ENCODE data around the gene MRPL10.
A peak's percentile ranks its signal among the peaks of the same experiment; 100 is the strongest.

The MRPL10 gene

DNA sequence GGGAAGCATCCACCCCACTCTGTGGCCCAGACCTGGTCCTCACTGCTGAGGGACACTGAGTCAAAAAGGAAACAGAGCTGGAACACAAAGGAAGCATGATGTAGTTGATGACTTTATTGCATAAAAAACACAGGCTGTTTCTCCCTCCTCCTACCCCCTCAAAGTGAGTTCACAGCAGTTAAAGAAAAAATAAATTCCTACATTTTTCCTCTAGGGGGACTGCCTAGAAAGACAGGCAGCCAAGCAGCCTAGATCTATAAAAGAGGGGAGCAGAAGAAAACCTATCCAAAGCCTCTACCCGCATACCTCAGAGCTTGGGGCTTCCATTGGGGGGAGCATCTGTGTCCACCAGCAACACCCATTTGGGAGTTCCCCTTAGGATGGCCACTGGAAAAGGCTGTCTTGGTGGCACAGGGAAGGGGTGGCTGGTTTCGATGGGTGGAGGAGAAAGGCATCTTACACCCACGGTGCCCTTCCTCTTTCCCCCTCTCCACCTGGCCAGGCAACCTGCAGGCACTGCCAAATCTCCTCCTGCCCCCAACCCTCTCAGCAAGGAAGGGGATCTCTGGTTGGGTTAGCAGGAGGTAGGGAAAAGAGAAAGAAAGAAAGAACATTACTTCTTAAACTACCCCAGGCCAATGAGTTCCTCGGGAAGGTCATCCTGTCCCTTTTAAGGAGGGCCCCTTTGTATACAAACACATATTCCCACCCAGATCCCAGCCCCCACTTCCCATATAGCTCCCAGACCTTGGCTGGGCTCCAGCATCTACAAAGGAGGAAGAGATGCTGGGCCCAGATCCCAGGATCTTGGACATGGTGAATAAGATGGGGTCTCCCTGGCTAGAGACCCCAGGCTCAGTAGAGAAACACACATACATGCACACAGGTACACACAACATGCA is 13.7 kb upstream of the MRPL10 start:
- no peak overlapping the region for H3K9ac ChIP-seq (ENCODE audit: low read depth, low read length, poor library complexity)
- H3K4ac ChIP-seq (ENCODE audit: low read length): no peak overlapping the region
- H3K79me1 ChIP-seq (ENCODE audit: low read depth, low read length): peaks cover 8% of the 10 kb centered on the region
- no peak overlapping the region for H2BK15ac ChIP-seq (ENCODE audit: low read length)
- no peaks in the 10 kb centered on the region for H3K36me3 ChIP-seq (replicated peaks in 1 of 2; ENCODE audit: control insufficient read depth in 2 of 2, insufficient read depth in 2 of 2, low read length in 2 of 2)
- H2BK12ac ChIP-seq (ENCODE audit: low read length): no peak overlapping the region
- no peak for DNase-seq (ENCODE audit: low spot score)
- H2BK120ac ChIP-seq (ENCODE audit: low read depth, low read length): no peak overlapping the region
- peaks cover 3 to 4% of the 10 kb centered on the region in 2 donors for H3K9me3 ChIP-seq (replicated peaks in 1 of 2; ENCODE audit: control insufficient read depth in 2 of 2, insufficient read depth in 1 of 2, low read depth in 1 of 2, low read length in 2 of 2)
- no peak overlapping the region for H3K4me3 ChIP-seq (ENCODE audit: low read length in 2 of 2)
- no peak overlapping the region for H2BK5ac ChIP-seq (ENCODE audit: low read length)
- no peak overlapping the region for H3K23ac ChIP-seq (ENCODE audit: low read depth, low read length, poor library complexity)
- H3K4me1 ChIP-seq (ENCODE audit: control insufficient read depth in 2 of 2, insufficient read depth in 1 of 2, low read depth in 1 of 2, low read length in 2 of 2): peaks cover 10 to 15% of the 10 kb centered on the region in 2 donors
- H3K4me2 ChIP-seq (ENCODE audit: insufficient read depth, low read length, poor library complexity, severe bottlenecking): no peak overlapping the region
- H3K27me3 ChIP-seq (ENCODE audit: control insufficient read depth in 3 of 3, insufficient read depth in 3 of 3, low read depth in 1 of 3, low read length in 3 of 3): peaks cover 28 to 67% (median 57%) of the 10 kb centered on the region in 3 experiments
- H3K18ac ChIP-seq (ENCODE audit: low read length): no peak overlapping the region
- WGBS, 2 donors (ENCODE audit: extremely low coverage in 2 of 2, insufficient read length in 2 of 2, insufficient replicate concordance in 1 of 2): no CpG with 5 or more reads among the region's 4 CpGs
- H4K91ac ChIP-seq (ENCODE audit: low read depth, low read length, poor library complexity): no peak overlapping the region
- H2AK5ac ChIP-seq (ENCODE audit: low read depth, low read length): no peak overlapping the region
- no peak overlapping the region for H2AFZ ChIP-seq (ENCODE audit: low read length)
- H4K8ac ChIP-seq (ENCODE audit: low read depth, low read length): no peak overlapping the region
- no peak overlapping the region for H3K14ac ChIP-seq (ENCODE audit: low read length)
- H3K27ac ChIP-seq (replicated peaks; ENCODE audit: low read length): no peak overlapping the region

DNA sequence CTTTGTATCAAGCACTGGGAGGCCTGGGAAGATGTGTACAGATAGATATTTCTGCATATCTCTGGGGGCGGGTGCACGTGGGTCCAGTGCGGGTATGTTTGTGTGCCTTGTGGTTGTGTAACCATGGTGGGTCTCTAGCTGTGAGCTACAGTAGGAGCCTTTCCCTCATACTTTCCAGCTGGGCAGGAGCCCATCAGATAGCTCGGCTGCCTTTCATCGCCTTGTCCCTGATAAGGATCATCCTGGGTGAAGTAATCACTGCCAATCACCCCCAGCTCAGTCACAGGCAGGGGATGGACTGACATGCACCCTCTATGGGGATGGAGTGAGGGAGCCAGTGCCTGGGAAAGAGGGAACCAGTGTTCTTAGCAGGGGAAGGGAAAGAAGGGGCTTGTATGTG is 12.9 kb upstream of the MRPL10 start:
- no peak overlapping the region for H2BK5ac ChIP-seq (ENCODE audit: low read length)
- H4K91ac ChIP-seq (ENCODE audit: low read depth, low read length, poor library complexity): no peak overlapping the region
- no peak overlapping the region for H3K4ac ChIP-seq (ENCODE audit: low read length)
- H3K18ac ChIP-seq (ENCODE audit: low read length): no peak overlapping the region
- H3K9me3 ChIP-seq (replicated peaks in 1 of 2; ENCODE audit: control insufficient read depth in 2 of 2, insufficient read depth in 1 of 2, low read depth in 1 of 2, low read length in 2 of 2): peaks cover under 1 to 3% of the 10 kb centered on the region in 2 donors
- no peak overlapping the region for H3K4me3 ChIP-seq (ENCODE audit: low read length in 2 of 2)
- H2BK15ac ChIP-seq (ENCODE audit: low read length): no peak overlapping the region
- H3K23ac ChIP-seq (ENCODE audit: low read depth, low read length, poor library complexity): peak overlapping the region; percentile 2
- peaks cover 9% of the 10 kb centered on the region for H3K79me1 ChIP-seq (ENCODE audit: low read depth, low read length)
- no peak for DNase-seq (ENCODE audit: low spot score)
- no peak overlapping the region for H4K8ac ChIP-seq (ENCODE audit: low read depth, low read length)
- no peak overlapping the region for H3K9ac ChIP-seq (ENCODE audit: low read depth, low read length, poor library complexity)
- H3K4me1 ChIP-seq (ENCODE audit: control insufficient read depth in 2 of 2, insufficient read depth in 1 of 2, low read depth in 1 of 2, low read length in 2 of 2): peaks cover 15 to 17% of the 10 kb centered on the region in 2 donors
- WGBS, 2 donors (ENCODE audit: extremely low coverage in 2 of 2, insufficient read length in 2 of 2, insufficient replicate concordance in 1 of 2): no CpG with 5 or more reads among the region's 5 CpGs
- H3K36me3 ChIP-seq (replicated peaks in 1 of 2; ENCODE audit: control insufficient read depth in 2 of 2, insufficient read depth in 2 of 2, low read length in 2 of 2): no peaks in the 10 kb centered on the region
- H3K27me3 ChIP-seq (ENCODE audit: control insufficient read depth in 3 of 3, insufficient read depth in 3 of 3, low read depth in 1 of 3, low read length in 3 of 3): peaks cover 21 to 59% (median 49%) of the 10 kb centered on the region in 3 experiments
- no peak overlapping the region for H2AFZ ChIP-seq (ENCODE audit: low read length)
- H3K4me2 ChIP-seq (ENCODE audit: insufficient read depth, low read length, poor library complexity, severe bottlenecking): no peak overlapping the region
- no peak overlapping the region for H3K14ac ChIP-seq (ENCODE audit: low read length)
- H2BK120ac ChIP-seq (ENCODE audit: low read depth, low read length): no peak overlapping the region
- H3K27ac ChIP-seq (replicated peaks; ENCODE audit: low read length): no peak overlapping the region
- no peak overlapping the region for H2AK5ac ChIP-seq (ENCODE audit: low read depth, low read length)
- no peak overlapping the region for H2BK12ac ChIP-seq (ENCODE audit: low read length)

DNA sequence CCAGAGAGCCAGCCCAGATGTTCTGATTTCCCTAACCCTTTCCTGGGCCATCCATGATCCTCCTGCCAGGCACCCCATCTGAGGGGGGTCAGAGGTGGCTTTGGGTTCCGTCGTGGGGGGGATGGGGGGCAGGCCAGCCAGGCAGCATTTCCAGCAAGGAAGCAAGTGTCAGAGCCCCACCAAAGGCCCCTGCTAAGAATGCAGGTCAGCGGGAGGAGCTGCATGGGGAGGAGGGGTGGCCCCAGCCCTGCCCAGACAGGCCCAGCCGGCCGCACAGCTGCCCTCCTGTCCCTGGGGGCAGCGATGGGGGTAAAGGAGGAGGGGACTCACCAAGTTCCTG is 12.0 kb upstream of the MRPL10 start:
- no peak overlapping the region for H3K27ac ChIP-seq (replicated peaks; ENCODE audit: low read length)

DNA sequence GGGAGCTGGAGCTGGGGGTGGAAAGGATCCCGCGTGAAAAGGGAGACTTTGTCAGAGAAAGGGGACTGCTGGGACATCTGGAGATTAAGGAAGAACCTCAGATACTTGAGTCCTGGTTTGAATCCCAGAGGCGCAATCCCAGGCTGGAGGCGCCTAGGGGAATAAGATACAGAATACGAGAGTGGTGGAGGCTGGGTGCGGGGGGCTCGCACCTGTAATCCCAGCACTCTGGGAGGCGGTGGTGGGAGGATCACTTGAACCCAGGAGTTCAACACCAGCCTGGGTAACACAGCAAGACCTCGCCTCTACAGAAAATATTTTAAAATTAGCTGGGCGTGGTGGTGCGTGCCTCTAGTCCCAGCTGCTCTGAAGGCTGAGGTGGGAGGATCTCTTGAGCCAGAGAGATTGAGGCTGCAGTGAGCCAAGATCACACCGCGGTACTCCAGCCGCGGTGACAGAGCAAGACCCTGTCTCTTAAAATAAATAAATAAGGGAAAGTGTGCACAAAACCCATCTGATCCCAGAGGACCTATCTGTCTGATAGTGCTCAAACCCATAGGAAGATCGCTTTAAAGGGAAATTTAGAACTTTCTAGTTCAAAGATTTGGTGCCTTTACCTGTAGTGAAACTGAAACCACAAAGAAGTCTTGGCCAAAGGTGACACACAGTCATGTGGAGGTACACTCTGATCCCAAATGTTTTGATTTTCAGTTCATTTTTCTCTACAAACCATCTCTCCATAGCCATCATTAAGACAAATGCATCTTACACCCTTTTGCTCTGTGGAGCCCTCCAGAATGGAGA is 10.3 kb upstream of the MRPL10 start:
- peaks cover 12 to 13% of the 10 kb centered on the region in 2 donors for H3K4me1 ChIP-seq (ENCODE audit: control insufficient read depth in 2 of 2, insufficient read depth in 1 of 2, low read depth in 1 of 2, low read length in 2 of 2)
- no peak overlapping the region for H3K4ac ChIP-seq (ENCODE audit: low read length)

More for the DNA sequence above, 12.0 kb upstream of the MRPL10 start:
- Histone ChIP-seq H3K14ac (ENCODE audit: low read length) (no peak overlapping the region), H3K4me1 (ENCODE audit: control insufficient read depth in 2 of 2, insufficient read depth in 1 of 2, low read depth in 1 of 2, low read length in 2 of 2) (peaks cover 15 to 17% of the 10 kb centered on the region in 2 donors), H2BK5ac (ENCODE audit: low read length) (no peak overlapping the region), H2BK12ac (ENCODE audit: low read length) (no peak overlapping the region), H2BK120ac (ENCODE audit: low read depth, low read length) (no peak overlapping the region), H3K23ac (ENCODE audit: low read depth, low read length, poor library complexity) (no peak overlapping the region), H3K9ac (ENCODE audit: low read depth, low read length, poor library complexity) (no peak overlapping the region), H4K91ac (ENCODE audit: low read depth, low read length, poor library complexity) (no peak overlapping the region), H3K27me3 (ENCODE audit: control insufficient read depth in 3 of 3, insufficient read depth in 3 of 3, low read depth in 1 of 3, low read length in 3 of 3) (peaks cover 15 to 50% (median 40%) of the 10 kb centered on the region in 3 experiments), H3K4ac (ENCODE audit: low read length) (no peak overlapping the region), H3K4me2 (ENCODE audit: insufficient read depth, low read length, poor library complexity, severe bottlenecking) (no peak overlapping the region), H3K9me3 (replicated peaks in 1 of 2; ENCODE audit: control insufficient read depth in 2 of 2, insufficient read depth in 1 of 2, low read depth in 1 of 2, low read length in 2 of 2) (no peaks in the 10 kb centered on the region), H3K36me3 (replicated peaks in 1 of 2; ENCODE audit: control insufficient read depth in 2 of 2, insufficient read depth in 2 of 2, low read length in 2 of 2) (peaks cover 2 to 4% of the 10 kb centered on the region in 2 donors), H2BK15ac (ENCODE audit: low read length) (peak overlapping the region; percentile 35), H3K4me3 (ENCODE audit: low read length in 2 of 2) (no peak overlapping the region), H4K8ac (ENCODE audit: low read depth, low read length) (no peak overlapping the region), H3K18ac (ENCODE audit: low read length) (peak overlapping the region; percentile 73), H2AK5ac (ENCODE audit: low read depth, low read length) (peak overlapping the region; percentile 71), H3K79me1 (ENCODE audit: low read depth, low read length) (peaks cover 11% of the 10 kb centered on the region), H2AFZ (ENCODE audit: low read length) (peak overlapping the region; percentile 35)
- no CpG with 5 or more reads among the region's 6 CpGs for WGBS, 2 donors (ENCODE audit: extremely low coverage in 2 of 2, insufficient read length in 2 of 2, insufficient replicate concordance in 1 of 2)
- DNase-seq (ENCODE audit: low spot score): no peak

More for the DNA sequence above, 10.3 kb upstream of the MRPL10 start:
- no peaks in the 10 kb centered on the region for H3K9me3 ChIP-seq (replicated peaks in 1 of 2; ENCODE audit: control insufficient read depth in 2 of 2, insufficient read depth in 1 of 2, low read depth in 1 of 2, low read length in 2 of 2)
- H3K14ac ChIP-seq (ENCODE audit: low read length): no peak overlapping the region
- DNase-seq (ENCODE audit: low spot score): no peak
- peak overlapping the region; percentile 94 for H2AFZ ChIP-seq (ENCODE audit: low read length)
- no peak overlapping the region for H3K27ac ChIP-seq (replicated peaks; ENCODE audit: low read length)
- H2BK5ac ChIP-seq (ENCODE audit: low read length): no peak overlapping the region
- no peak overlapping the region for H2BK15ac ChIP-seq (ENCODE audit: low read length)
- WGBS, 2 donors (ENCODE audit: extremely low coverage in 2 of 2, insufficient read length in 2 of 2, insufficient replicate concordance in 1 of 2): no CpG with 5 or more reads among the region's 16 CpGs
- H4K91ac ChIP-seq (ENCODE audit: low read depth, low read length, poor library complexity): no peak overlapping the region
- H3K23ac ChIP-seq (ENCODE audit: low read depth, low read length, poor library complexity): no peak overlapping the region
- H2BK120ac ChIP-seq (ENCODE audit: low read depth, low read length): no peak overlapping the region
- H2BK12ac ChIP-seq (ENCODE audit: low read length): no peak overlapping the region
- H3K36me3 ChIP-seq (replicated peaks in 1 of 2; ENCODE audit: control insufficient read depth in 2 of 2, insufficient read depth in 2 of 2, low read length in 2 of 2): peaks cover 7 to 13% of the 10 kb centered on the region in 2 donors
- H2AK5ac ChIP-seq (ENCODE audit: low read depth, low read length): peak overlapping the region; percentile 53
- no peak overlapping the region for H3K9ac ChIP-seq (ENCODE audit: low read depth, low read length, poor library complexity)
- no peak overlapping the region for H4K8ac ChIP-seq (ENCODE audit: low read depth, low read length)
- peaks cover 2 to 33% (median 24%) of the 10 kb centered on the region in 3 experiments for H3K27me3 ChIP-seq (ENCODE audit: control insufficient read depth in 3 of 3, insufficient read depth in 3 of 3, low read depth in 1 of 3, low read length in 3 of 3)
- H3K4me3 ChIP-seq (ENCODE audit: low read length in 2 of 2): peak overlapping the region in 1 of 2 donors; percentile 71
- peaks cover 11% of the 10 kb centered on the region for H3K79me1 ChIP-seq (ENCODE audit: low read depth, low read length)
- H3K4me2 ChIP-seq (ENCODE audit: insufficient read depth, low read length, poor library complexity, severe bottlenecking): no peak overlapping the region
- H3K18ac ChIP-seq (ENCODE audit: low read length): no peak overlapping the region

All from neuronal stem cell (in vitro differentiated cells).